AG09309 (cell line): Measurements from ENCODE around the gene UBASH3B.

Source experiments
- DNase-seq: peaks from one replicate; pipeline ENCODE4 v3.0.0-alpha.2; 2010; ENCODE audit warnings: low read depth
- H3K4me3 ChIP-seq: 2 replicates; pipeline ENCODE4 v1.5.1; 2011; ENCODE audit warnings: mild to moderate bottlenecking, low read depth, low read length, moderate library complexity; ENCODE audit not compliant: control insufficient read depth
- TF ChIP-seq, protein P1 (sequence below): IDR thresholded peaks from 2 replicates; pipeline ENCODE4 v1.5.1; 2011; ENCODE audit warnings: mild to moderate bottlenecking, low read depth, low read length, inconsistent platforms; ENCODE audit not compliant: insufficient read depth, control insufficient read depth; ENCODE audit errors: missing control alignments

The UBASH3B gene

DNA sequence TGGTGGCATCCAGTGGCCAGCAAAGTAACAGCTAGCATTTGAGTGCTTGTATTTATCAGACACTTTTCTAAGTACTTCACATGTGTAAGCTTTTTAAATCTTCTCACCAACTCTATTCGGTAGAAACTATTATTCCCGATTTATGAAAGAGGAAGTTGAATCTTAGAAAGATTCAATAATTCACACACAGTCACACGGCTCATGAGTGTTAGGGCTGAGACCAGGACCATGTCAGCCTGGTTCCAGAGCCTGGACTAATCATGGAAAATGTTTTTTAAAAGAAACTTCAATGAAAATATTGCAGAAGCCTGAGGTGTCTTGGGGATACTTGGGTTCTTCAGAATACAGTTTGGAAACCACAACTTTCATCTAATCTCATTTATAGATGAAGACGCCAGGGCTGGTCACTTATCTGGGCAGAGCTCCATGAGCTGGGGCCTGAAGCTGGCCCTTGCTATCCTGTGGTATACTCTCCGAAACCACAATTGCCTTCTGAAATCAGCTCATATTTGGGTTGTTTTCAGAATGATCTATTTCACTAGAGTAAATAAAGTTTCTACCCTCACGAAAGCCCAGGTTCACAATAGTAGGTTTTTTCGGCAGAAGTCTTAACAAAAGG is 178.4 kb downstream of the UBASH3B start:
- H3K4me3 ChIP-seq, result no peak overlapping the region
- DNase-seq, result no peak
- TF ChIP-seq, protein P1, sequence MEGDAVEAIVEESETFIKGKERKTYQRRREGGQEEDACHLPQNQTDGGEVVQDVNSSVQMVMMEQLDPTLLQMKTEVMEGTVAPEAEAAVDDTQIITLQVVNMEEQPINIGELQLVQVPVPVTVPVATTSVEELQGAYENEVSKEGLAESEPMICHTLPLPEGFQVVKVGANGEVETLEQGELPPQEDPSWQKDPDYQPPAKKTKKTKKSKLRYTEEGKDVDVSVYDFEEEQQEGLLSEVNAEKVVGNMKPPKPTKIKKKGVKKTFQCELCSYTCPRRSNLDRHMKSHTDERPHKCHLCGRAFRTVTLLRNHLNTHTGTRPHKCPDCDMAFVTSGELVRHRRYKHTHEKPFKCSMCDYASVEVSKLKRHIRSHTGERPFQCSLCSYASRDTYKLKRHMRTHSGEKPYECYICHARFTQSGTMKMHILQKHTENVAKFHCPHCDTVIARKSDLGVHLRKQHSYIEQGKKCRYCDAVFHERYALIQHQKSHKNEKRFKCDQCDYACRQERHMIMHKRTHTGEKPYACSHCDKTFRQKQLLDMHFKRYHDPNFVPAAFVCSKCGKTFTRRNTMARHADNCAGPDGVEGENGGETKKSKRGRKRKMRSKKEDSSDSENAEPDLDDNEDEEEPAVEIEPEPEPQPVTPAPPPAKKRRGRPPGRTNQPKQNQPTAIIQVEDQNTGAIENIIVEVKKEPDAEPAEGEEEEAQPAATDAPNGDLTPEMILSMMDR, result no peak

DNA sequence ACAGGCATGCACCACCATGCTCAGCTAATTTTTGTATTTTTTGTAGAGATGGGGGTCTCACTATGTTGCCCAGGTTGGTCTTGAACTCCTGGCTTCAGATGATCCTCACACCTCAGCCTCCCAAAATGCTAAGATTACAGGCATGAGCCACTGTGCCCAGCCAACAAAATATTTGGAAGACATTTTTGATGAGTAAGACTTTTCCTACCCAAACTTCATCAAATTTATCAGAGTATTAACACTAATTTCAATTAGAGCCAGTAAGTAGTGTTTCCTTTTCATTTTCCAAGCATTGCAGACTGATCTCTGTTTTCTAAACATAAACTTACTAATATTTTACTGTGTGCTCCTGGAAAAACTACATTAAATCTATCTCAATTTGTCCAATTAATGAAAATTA is 181.4 kb downstream of the UBASH3B start:
- TF ChIP-seq, protein P1, result no peak

DNA sequence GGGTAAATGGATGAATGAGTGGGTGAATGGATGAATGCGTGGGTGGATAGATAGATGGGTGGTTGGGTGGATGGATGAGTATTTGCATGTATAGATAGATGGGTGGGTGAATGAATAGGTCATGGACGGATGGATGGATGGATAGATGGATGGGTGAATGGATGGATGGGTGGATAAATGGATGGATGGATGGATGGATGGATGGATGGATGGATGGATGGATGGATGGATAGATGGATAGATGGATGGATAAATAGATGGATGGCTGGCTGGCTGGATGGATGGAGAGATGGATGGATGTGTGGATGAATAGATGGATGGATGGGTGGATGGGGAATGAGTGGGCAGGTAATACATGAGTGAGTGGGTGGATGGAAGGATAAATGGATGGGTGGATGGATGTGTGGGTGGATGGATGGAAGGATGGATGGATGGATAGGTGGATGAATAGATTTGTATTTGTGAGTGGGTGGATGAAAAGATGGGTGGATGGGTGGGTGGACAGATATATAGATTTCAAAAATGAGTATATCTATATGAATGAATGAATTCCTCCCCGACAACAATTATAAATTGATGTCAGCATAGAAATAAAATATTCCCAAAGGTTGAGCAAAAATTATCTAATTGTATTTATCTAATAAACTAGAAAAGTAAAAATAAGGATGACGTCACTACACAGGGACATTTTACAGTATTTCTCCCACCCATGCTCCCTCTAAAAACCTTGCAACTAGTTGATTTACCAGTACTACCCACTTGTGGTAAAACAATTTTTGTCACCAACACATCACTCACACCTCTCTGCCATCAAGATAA is 182.2 kb downstream of the UBASH3B start:
- DNase-seq, result no peak
- TF ChIP-seq, protein P1, result no peak
- H3K4me3 ChIP-seq, result no peak overlapping the region

More for the DNA sequence above, 181.4 kb downstream of the UBASH3B start:
- no peak for DNase-seq
- H3K4me3 ChIP-seq, result no peak overlapping the region

DNA sequence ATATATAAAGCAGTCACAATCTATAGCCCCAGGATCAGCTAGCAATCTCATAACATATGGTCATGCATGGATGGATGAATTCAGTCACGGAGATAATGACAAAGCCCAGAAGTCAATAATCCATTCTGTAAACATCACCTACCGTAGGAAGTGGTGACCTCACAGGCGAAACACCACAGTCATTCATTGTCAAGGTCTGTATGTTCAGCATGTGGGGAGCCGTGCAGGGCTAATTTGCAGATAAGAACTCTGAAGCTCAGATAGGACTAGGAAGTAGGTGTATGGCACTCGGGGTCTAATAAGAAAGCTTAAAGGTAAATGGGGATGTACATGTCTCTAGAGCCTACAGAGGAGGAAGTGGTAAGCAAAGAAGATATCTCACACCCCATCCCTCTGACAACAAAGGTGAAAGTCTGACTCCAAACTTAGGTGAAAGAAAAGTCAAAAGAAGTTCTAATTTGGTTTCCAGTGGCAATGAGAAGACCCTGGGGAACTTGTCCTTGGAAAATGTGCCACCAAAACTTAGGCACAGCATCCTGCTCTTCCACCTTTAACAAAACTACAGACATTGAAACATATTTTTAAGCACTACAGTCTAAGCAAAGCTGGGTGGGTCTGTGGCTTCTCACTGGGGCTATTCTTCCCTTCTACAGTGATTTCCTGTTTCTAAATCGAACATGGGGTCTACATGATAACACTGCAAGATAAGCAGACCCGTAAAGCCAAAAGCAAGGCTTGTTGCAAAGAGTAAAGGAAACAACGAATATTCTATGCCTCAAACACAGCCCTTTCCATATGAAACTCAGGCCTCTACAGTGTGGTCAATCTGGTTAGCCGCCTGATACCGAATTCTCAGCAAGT is 188.0 kb downstream of the UBASH3B start:
- TF ChIP-seq, protein P1, result no peak
- no peak overlapping the region for H3K4me3 ChIP-seq
- no peak for DNase-seq

DNA sequence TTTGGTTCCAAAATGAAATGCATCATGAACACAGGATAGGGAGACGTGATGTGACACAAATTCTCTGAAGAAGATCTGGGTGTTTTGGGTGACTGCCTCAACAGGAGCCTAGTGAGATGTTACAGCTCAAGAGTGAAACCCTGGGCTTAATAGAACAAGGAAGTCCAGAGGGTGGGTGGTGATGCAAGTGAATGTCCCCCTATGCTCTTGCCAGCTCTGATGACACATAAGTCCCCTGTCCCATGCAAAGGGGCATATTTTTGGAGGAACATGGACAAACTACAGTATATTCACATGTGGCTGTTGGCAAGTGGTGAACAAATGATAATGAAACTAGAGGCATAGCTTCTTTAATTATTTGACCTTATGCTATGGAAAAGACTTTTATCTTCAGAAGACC is 191.9 kb downstream of the UBASH3B start:
- no peak for DNase-seq
- TF ChIP-seq, protein P1, result no peak
- no peak overlapping the region for H3K4me3 ChIP-seq

DNA sequence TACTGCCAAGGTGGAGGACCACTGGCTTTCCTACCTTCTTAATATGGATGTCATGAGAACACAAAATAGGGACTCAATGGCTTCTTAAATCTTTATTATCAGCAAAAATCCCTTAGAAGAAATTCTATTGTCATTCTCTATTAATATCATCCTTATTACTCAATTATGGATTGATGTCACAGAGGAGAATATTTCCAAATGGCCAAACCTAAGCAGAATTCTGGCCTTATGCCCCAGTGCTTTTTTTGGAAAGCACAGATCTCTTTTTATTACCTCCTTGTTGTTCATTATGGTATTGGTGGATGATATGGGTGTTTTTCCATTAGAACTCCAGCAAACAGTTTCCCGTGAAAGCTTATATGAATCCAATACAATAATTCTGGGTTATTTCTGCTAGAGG is 192.7 kb downstream of the UBASH3B start:
- no peak for DNase-seq
- no peak overlapping the region for H3K4me3 ChIP-seq
- TF ChIP-seq, protein P1, result no peak
